Brain microvascular endothelial cell (primary cell): ENCODE data around the gene NRBP1.
A peak's percentile ranks its signal among the peaks of the same experiment; 100 is the strongest.

Source experiments
- DNase-seq: peaks from one replicate; pipeline ENCODE4 v3.0.0-alpha.2; 2020
- H3K27ac ChIP-seq: fragments of 250-450 bp; sonication (Bioruptor Pico); 2 replicates; pipeline ENCODE4 v1.5.1; 2020; ENCODE audit warnings: mild to moderate bottlenecking, moderate library complexity
- H3K27me3 ChIP-seq: fragments of 250-450 bp; sonication (Bioruptor Pico); replicated peaks from 2 replicates; pipeline ENCODE4 v1.5.1; 2020; ENCODE audit warnings: mild to moderate bottlenecking
- H3K36me3 ChIP-seq: fragments of 250-450 bp; sonication (Bioruptor Pico); replicated peaks from 2 replicates; pipeline ENCODE4 v1.5.1; 2020; ENCODE audit warnings: mild to moderate bottlenecking
- H3K4me3 ChIP-seq: 2 replicates; pipeline ENCODE4 v1.5.1; 2011; ENCODE audit warnings: low read depth, mild to moderate bottlenecking, control low read depth, low read length, moderate library complexity
- CTCF ChIP-seq: IDR thresholded peaks from 2 replicates; pipeline ENCODE4 v1.5.1; 2011; ENCODE audit warnings: low read depth, mild to moderate bottlenecking, moderate library complexity, low read length, control low read depth, inconsistent platforms; ENCODE audit errors: missing control alignments
- in situ Hi-C: cut with HindIII; loops from 2 replicates; pipeline ENCODE4 v1.10.0; 2017; ENCODE audit warnings: low sequenced_read_pairs, low pct_ligation_motif_present

Gene NRBP1

GRCh38 chr2:27381577-27382181 is 46.8 kb upstream of the NRBP1 start:
- no peaks in the 10 kb centered on the region for H3K27me3 ChIP-seq
- H3K27ac ChIP-seq, result peak overlapping the region; percentile 95
- peaks cover 57% of the 10 kb centered on the region for H3K36me3 ChIP-seq
- TF ChIP-seq CTCF, result no peak
- in situ Hi-C loops, result no loop called here
- DNase-seq, result no peak
- no peak overlapping the region for H3K4me3 ChIP-seq

DNA sequence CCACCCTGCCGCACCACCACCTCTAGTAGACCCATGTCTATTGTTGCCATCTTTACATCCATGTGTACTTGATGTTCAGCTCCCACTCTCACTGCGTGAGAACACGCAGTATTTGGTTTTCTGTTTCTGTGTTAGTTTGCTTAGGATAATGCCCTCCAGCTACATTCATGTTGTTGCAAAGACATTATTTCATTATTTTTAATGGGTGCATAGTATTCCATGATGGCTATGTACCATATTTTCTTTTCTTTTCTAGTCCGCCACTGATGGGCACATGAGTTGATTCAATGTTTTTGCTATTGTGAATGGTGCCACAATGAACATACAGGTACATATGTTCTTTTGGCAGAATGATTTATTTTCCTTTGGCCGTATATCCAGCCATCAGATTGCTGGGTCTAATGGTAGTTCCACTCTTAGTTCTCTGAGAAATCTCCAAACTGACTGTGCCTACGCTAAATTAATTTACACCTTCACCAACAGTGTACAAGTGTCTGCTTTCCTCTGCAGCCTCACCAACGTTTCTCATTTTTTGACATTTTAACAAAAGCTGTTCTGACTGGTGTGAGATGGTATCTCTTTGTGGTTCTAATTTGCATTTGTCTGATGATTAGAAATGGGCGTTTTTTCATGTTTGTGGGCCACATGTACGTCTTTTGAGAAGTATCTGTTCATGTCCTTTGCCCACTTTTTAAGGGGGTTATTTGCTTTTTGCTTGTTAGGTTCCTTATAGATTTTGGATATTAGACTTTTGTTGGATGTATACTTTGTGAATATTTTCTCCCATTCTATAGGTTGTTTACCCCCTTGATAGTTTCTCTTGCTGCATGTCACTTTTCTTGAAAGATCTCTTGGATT is 37.4 kb upstream of the NRBP1 start:
- Histone ChIP-seq H3K27me3 (no peaks in the 10 kb centered on the region), H3K27ac (no peak overlapping the region), H3K4me3 (no peak overlapping the region), H3K36me3 (peaks cover 4% of the 10 kb centered on the region)
- in situ Hi-C loops, result no loop called here
- no peak for DNase-seq
- no peak for TF ChIP-seq CTCF

- TF ChIP-seq CTCF, result no peak
- in situ Hi-C loops, result no loop called here
- no peaks in the 10 kb centered on the region for H3K27me3 ChIP-seq
- no peak overlapping the region for H3K4me3 ChIP-seq
- H3K36me3 ChIP-seq, result peaks cover 2% of the 10 kb centered on the region
- DNase-seq, result no peak
- H3K27ac ChIP-seq, result no peak overlapping the region
Observed at GRCh38 chr2:27393225-27393624, 35.2 kb upstream of the NRBP1 start.

DNA sequence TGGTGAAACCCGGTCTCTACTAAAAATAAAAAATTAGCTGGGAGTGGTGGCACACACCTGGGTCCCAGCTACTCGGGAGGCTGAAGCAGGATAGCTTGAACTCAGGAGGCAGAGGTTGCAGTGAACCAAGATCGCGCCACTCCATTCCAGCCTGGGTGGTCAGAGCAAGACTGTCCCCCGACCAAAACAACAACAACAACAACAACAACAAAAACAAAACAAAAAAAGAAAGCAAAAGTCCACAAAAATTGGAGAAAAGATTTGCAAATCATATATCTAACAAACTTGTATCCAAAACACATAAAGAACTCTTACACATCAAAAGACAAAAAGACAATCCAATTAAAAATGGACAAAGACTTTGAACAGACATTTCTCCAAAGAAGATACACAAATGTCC is 29.5 kb upstream of the NRBP1 start:
- no peak overlapping the region for H3K4me3 ChIP-seq
- no peaks in the 10 kb centered on the region for H3K36me3 ChIP-seq
- no peak for TF ChIP-seq CTCF
- in situ Hi-C loops, result no loop called here
- no peak overlapping the region for H3K27ac ChIP-seq
- DNase-seq, result no peak
- H3K27me3 ChIP-seq, result no peaks in the 10 kb centered on the region

- no peaks in the 10 kb centered on the region for H3K27me3 ChIP-seq
- DNase-seq, result no peak
- peaks cover 5% of the 10 kb centered on the region for H3K36me3 ChIP-seq
- in situ Hi-C loops, result no loop called here
- TF ChIP-seq CTCF, result no peak
- H3K4me3 ChIP-seq, result no peak overlapping the region
- no peak overlapping the region for H3K27ac ChIP-seq
Observed at GRCh38 chr2:27400348-27401135, 27.9 kb upstream of the NRBP1 start.
